Erythroblast (primary cell): ENCODE data around the gene NRF1.

Experiments used
- GATA1 ChIP-seq: IDR thresholded peaks from 2 replicates; pipeline ENCODE4 v1.6.1; 2011; ENCODE audit warnings: low read depth, mild to moderate bottlenecking, control low read depth, low read length, moderate library complexity
- POLR2A ChIP-seq: IDR thresholded peaks from 2 replicates; pipeline ENCODE4 v1.6.1; 2011; ENCODE audit warnings: mild to moderate bottlenecking, low read length

DNA sequence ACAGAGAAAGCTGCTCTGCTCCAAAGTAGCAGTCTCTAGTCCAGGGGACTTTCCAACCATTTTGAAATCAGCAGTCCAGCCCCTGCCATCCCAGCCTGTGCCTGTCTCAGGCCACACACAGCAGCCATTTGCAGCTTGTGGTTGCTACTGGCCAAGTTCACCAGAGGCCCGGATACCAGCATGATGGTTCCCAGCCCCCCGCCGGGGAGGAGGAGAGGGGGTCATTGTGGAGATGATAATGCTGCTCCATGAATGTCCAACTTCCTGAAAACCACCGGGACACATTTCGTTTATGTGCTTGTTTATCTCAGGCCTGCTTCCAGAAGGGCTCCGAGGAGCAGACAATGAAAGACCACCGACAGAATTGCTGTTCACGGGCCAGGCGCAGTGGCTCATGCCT, 181.2 kb downstream of the NRF1 start:
- TF ChIP-seq POLR2A (no peak), GATA1 (no peak)
